Ureter (tissue), 1 donor: ENCODE data around the gene FAF1. TPM values are rescaled to one million over a fixed set of nuclear protein-coding genes. Genes with fewer than 3 reads are reported as not detected.
"Not testable (repeated sequence)": the region's sequence is repeated elsewhere in the genome, so short reads cannot be mapped to it uniquely, and the experiment has no call there.

Source experiments
- DNase-seq: peaks from one replicate; pipeline ENCODE4 v3.0.0-alpha.2; 2020; ENCODE audit warnings: low spot score
- total RNA-seq: library from RNA; stranded (reverse); gene quantifications from one replicate; pipeline ENCODE4 v1.2.4, GENCODE V29; 2023
- donor health status: DM: yes; HTN: yes; CAD: no.

Gene FAF1
- total RNA-seq, 1 donor from 2014 or later = 80.6 TPM

- DNase-seq = no peak
These were observed 109.0 kb downstream of the FAF1 start for GRCh38 chr1:50851034-50851433.

- DNase-seq = no peak
These were observed 112.8 kb downstream of the FAF1 start for GRCh38 chr1:50847303-50847702.

DNA sequence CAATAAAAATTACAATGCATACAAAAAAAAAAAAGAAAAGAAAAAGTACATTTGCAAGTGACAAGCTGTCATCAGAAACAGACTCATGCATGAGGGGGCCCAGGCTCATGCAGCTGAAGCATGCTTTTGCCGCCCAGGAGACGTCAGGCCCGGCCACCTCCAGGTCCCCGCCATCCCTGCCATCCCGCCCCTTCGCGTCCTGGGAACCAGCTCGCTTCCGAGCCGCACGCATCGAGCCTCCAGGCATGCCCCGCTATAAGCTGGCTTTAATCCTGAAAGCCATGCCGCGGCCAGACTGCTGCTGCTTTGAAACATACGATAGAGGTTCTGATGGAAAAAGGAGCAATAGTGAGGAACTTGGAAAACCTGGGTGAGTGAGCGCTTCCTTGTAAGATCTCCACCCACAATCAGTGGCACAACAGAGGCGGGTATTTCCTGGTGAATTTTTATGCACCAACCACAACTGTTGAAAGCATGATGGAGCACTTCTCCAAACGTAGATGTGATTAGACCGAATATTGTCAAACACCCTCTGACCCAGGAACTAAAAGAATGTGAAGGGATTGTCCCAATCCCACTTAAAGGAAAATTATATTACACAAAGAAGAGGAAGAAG lies 113.7 kb downstream of the FAF1 start:
- no peak for DNase-seq

GRCh38 chr1:50841791-50842387 lies 118.2 kb downstream of the FAF1 start:
- no peak for DNase-seq

DNA sequence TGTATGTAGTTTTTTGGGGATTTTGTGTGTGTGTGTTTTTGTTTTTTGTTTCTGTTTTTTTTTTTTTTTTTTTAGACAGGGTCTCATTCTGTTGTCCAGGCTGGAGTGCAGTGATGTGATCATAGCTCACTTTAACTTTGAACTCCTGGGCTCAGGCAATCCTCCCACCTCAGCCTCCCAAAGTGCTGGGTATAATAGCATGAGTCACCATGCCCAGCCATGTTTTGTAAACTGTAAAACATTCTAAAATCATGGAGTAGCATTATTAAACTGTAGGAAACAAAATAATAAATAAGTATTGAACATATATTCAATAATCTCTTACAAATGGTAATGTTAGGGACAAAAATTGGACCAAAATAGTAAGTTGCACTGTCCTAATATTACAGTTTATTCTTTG lies 124.0 kb downstream of the FAF1 start:
- no peak for DNase-seq

GRCh38 chr1:50833216-50833615 lies 126.9 kb downstream of the FAF1 start:
- DNase-seq = no peak

DNA sequence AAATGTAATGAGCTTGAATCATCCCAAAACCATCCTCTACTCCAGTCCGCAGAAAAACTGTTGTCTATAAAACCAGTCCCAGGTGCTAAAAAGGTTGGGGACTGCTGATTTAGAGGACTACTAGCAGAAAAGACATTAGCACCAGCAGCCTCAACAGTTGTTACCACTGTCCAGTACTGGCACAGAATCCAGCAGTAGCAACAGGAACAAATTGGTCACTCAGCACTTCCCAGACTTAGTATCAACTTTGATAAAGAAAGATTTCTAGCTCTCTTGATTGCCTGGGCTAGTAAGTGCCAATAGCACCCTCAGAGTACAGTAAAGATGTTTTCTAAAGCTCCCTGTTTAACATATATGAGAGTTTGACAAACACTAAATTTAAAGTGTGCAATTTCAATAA lies 127.9 kb downstream of the FAF1 start:
- no peak for DNase-seq

DNA sequence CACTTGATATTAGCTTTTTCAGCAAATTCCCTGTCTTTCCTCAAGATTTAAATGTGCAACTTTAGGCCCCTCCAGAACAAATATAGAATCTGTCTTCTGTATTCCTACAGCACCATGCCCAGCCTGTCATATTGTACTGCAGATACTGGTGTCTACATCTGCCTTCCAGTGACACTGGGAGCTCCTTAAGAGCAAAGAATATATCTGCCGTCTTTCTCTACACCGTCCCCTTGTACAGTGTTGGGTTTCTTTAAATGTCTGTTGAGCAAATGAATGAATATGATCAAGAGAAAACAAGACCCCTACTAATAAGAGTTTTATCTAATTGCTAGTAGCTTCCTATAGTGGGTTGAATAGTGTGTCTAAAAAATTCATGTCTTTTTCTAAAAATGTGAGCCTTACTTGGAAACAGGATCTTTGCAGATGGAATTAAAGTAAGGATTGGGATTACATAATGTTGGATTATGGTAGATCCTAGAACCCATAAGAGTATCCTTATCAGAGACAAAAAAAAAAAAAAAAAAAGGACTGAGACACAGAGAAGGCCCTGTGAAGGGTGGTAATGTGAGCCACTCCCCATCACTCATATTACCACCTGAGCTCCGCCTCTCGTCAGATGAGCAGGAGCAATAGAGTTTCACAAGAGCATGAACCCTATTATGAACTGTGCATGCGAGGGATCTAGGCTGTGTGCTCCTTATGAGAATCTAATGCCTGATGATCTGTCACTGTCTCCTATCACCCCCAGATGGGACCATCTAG lies 128.6 kb downstream of the FAF1 start:
- no peak for DNase-seq

- no peak for DNase-seq
These were observed 129.4 kb downstream of the FAF1 start for GRCh38 chr1:50830621-50831020.

DNA sequence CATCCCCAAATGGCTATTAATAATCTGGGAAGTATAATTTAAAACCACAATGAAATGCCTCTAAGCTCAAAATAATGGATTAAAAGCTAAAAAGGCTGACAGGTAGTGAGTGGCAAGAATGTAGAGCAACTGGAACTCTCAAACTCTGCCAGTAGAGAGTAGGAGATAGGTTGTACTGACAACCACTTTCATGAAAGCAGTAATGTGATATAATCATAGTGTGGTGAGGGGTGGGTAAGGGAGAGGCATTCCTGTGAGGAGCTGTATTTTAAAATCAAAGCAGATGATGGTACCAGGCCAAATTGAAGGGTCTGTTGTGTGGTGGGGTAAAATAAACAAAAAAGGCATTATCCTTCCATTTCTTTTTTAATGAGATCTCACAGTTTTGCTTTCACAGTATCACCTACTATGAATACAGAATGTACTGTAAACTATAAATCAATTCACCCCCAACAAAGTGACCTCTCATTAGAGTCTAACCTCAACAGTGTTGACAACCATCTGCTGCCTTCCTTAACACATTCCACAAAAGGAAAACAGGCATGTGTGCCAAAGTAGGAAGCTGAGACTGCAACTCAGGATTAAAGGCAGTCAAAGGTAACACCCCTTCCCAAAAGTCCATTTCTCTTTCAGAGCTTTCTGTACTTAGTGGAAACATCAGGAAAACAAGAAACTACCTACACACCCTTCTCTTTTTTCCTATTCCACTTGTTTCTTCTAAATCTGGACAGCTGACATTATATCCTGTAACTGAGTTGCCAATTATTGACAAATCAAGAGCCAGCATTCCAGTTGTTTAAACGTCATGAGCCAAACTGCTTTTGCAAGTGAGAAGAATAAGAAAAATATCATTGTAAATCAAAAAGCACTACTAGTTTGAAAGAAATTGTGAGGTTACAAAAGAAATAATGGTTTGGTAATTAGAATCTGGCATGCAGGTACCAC lies 130.8 kb downstream of the FAF1 start:
- DNase-seq = no peak

DNA sequence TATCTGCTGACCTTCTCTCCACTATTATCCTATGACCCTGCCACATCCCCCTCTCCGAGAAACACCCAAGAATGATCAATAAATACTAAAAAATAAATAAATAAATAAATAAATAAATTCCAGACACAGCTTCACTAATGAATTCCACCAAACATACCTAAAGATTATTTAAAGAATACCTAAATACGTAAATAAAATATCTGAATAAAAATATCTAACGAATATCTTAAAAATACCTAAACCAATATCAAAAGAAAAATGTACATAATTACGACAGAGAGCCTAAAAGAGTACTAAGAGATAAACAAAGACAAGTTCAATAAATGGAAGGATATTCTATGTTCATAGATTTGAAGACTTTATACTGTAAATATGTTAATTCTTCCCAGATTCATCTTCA lies 132.5 kb downstream of the FAF1 start:
- DNase-seq = no peak

- DNase-seq = not testable (repeated sequence)
These were observed 133.3 kb downstream of the FAF1 start for GRCh38 chr1:50826792-50827191.

- DNase-seq = no peak
These were observed 137.9 kb downstream of the FAF1 start for GRCh38 chr1:50822035-50822776.

GRCh38 chr1:50820545-50820944 lies 139.5 kb downstream of the FAF1 start:
- DNase-seq = no peak

- DNase-seq = no peak
These were observed 147.7 kb downstream of the FAF1 start for GRCh38 chr1:50812346-50812745.

DNA sequence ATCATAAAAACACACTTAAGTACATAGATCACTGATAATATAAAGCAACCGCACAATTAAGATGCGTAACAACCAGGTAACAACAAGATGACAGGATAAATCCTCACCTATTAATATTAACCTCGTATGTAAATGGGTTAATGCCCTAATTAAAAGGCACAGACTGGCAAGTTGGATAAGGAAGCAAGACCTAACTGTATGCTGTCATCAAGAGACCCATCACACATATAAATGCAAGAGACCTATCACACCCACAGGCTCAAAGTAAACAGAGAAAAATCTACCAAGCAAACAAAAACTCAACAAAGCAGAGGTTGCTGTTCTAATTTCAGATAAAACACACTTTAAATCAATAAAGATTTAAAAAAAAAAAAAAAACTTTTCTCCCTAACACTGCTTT lies 151.8 kb downstream of the FAF1 start:
- DNase-seq = no peak

GRCh38 chr1:50796272-50796671 lies 163.8 kb downstream of the FAF1 start:
- no peak for DNase-seq

- no peak for DNase-seq
These were observed 166.5 kb downstream of the FAF1 start for GRCh38 chr1:50793521-50793920.

GRCh38 chr1:50787266-50787665 lies 172.8 kb downstream of the FAF1 start:
- no peak for DNase-seq

- DNase-seq = no peak
These were observed 176.8 kb downstream of the FAF1 start for GRCh38 chr1:50783286-50783685.

GRCh38 chr1:50780797-50781196 lies 179.3 kb downstream of the FAF1 start:
- DNase-seq = no peak
